IMR-90 (cell line): ENCODE data around the gene TRAF3. TPM values are rescaled to one million over a fixed set of nuclear protein-coding genes. Genes with fewer than 3 reads are reported as not detected.

Experiments used
- ATAC-seq: fragments of 200-7000 bp; cut with Tn5 transposase; 2 replicates; pipeline ENCODE4 v1.9.1; 2020; ENCODE audit warnings: low read depth, mild to moderate bottlenecking, moderate library complexity
- BruUV-seq: library from RNA; stranded (reverse); fragments of 400-500 nt; replicated peaks from 2 replicates; lab custom pipeline; 2021; lab: Mats Ljungman, UMichigan
- CTCF ChIA-PET: fragments of 300-600 bp; formaldehyde crosslinking; extraction: SDS; loops from one replicate; lab custom pipeline; 2021; ENCODE audit warnings: antibody characterized with exemption; lab: Yijun Ruan, JAX
- POLR2A ChIA-PET: fragments of 300-600 bp; sonication (Branson Sonifier 250); formaldehyde crosslinking; loops from one replicate; lab custom pipeline; 2022; ENCODE audit warnings: antibody characterized with exemption; ENCODE audit not compliant: unreplicated experiment; lab: Charles Lee
- DNase-seq: peaks from one replicate; pipeline ENCODE4 v3.0.0; 2013
- H2AFZ ChIP-seq: replicated peaks from 2 replicates; pipeline ENCODE3; 2013; ENCODE audit warnings: low read length, mild to moderate bottlenecking; ENCODE audit not compliant: poor library complexity
- H2AK5ac ChIP-seq: 2 replicates; pipeline ENCODE4 v1.6.1; 2013; ENCODE audit warnings: low read depth, low read length, inconsistent platforms
- H2AK9ac ChIP-seq: replicated peaks from 2 replicates; pipeline ENCODE3; 2013; ENCODE audit warnings: mild to moderate bottlenecking, low read depth, low read length, moderate library complexity; ENCODE audit not compliant: poor library complexity
- H2BK120ac ChIP-seq: 2 replicates; pipeline ENCODE4 v1.6.1; 2013; ENCODE audit warnings: low read depth, low read length, inconsistent platforms
- H2BK15ac ChIP-seq: 3 replicates; pipeline ENCODE4 v1.6.1; 2013; ENCODE audit warnings: low read depth, low read length, inconsistent platforms
- H2BK20ac ChIP-seq: 2 replicates; pipeline ENCODE4 v1.6.1; 2013; ENCODE audit warnings: low read depth, mild to moderate bottlenecking, inconsistent platforms, low read length, moderate library complexity
- H2BK5ac ChIP-seq: 2 replicates; pipeline ENCODE4 v1.6.1; 2013; ENCODE audit warnings: mild to moderate bottlenecking, low read depth, low read length, inconsistent platforms; ENCODE audit not compliant: poor library complexity, severe bottlenecking
- H3K14ac ChIP-seq: replicated peaks from 2 replicates; pipeline ENCODE4 v1.6.1; 2013; ENCODE audit warnings: low read depth, low read length, inconsistent platforms
- H3K18ac ChIP-seq: 2 replicates; pipeline ENCODE4 v1.6.1; 2013; ENCODE audit warnings: low read depth, low read length, control low read depth
- H3K23ac ChIP-seq: 2 replicates; pipeline ENCODE4 v1.6.1; 2013; ENCODE audit warnings: low read depth, low read length, inconsistent platforms
- H3K27ac ChIP-seq: 2 replicates; pipeline ENCODE4 v1.5.1; 2013; ENCODE audit warnings: mild to moderate bottlenecking, control low read depth, low read length; ENCODE audit not compliant: insufficient read depth
- H3K27me3 ChIP-seq: 2 replicates; pipeline ENCODE4 v1.6.1; 2013; ENCODE audit warnings: low read length; ENCODE audit not compliant: control insufficient read depth, insufficient read depth
- H3K36me3 ChIP-seq: 2 replicates; pipeline ENCODE4 v1.6.1; 2013; ENCODE audit warnings: low read length, mixed read lengths; ENCODE audit not compliant: control insufficient read depth, insufficient read depth
- H3K4ac ChIP-seq: 2 replicates; pipeline ENCODE4 v1.6.1; 2013; ENCODE audit warnings: low read depth, low read length, inconsistent platforms
- H3K4me1 ChIP-seq: 2 replicates; pipeline ENCODE4 v1.6.1; 2013; ENCODE audit warnings: low read length, mixed read lengths; ENCODE audit not compliant: control insufficient read depth, insufficient read depth
- H3K4me2 ChIP-seq: 2 replicates; pipeline ENCODE4 v1.6.1; 2013; ENCODE audit warnings: low read depth, mild to moderate bottlenecking, control low read depth, low read length, moderate library complexity
- H3K4me3 ChIP-seq: 2 replicates; pipeline ENCODE4 v1.5.1; 2013; ENCODE audit warnings: low read depth, mild to moderate bottlenecking, control low read depth, low read length, moderate library complexity; ENCODE audit not compliant: insufficient read depth
- H3K56ac ChIP-seq: 2 replicates; pipeline ENCODE4 v1.6.1; 2013; ENCODE audit warnings: low read length, inconsistent platforms; ENCODE audit not compliant: insufficient read depth; ENCODE audit errors: extremely low read depth
- H3K79me1 ChIP-seq, 2 experiments: 2 replicates each; pipeline ENCODE4 v1.6.1; 2013; ENCODE audit warnings: low read length in 2 of 2, inconsistent platforms in 1 of 2, low read depth in 1 of 2
- H3K9ac ChIP-seq: 2 replicates; pipeline ENCODE4 v1.6.1; 2013; ENCODE audit warnings: low read depth, low read length, control low read depth
- H3K9me1 ChIP-seq: 2 replicates; pipeline ENCODE4 v1.6.1; 2013; ENCODE audit warnings: low read length, inconsistent platforms; ENCODE audit not compliant: insufficient read depth
- H3K9me3 ChIP-seq: 2 replicates; pipeline ENCODE4 v1.6.1; 2013; ENCODE audit warnings: low read length; ENCODE audit not compliant: control insufficient read depth, insufficient read depth
- H4K20me1 ChIP-seq: 2 replicates; pipeline ENCODE4 v1.6.1; 2013; ENCODE audit warnings: low read length, inconsistent platforms; ENCODE audit not compliant: insufficient read depth
- H4K5ac ChIP-seq: 2 replicates; pipeline ENCODE4 v1.6.1; 2013; ENCODE audit warnings: mild to moderate bottlenecking, low read depth, low read length, control low read depth
- H4K8ac ChIP-seq, 2 experiments: 2 replicates each; pipeline ENCODE4 v1.6.1; 2013; ENCODE audit warnings: low read depth in 2 of 2, low read length in 2 of 2, control low read depth in 1 of 2, inconsistent platforms in 1 of 2
- H4K91ac ChIP-seq: 2 replicates; pipeline ENCODE4 v1.6.1; 2013; ENCODE audit warnings: low read depth, low read length, inconsistent platforms; ENCODE audit not compliant: insufficient read depth
- BHLHE40 ChIP-seq: fragments of 150-350 bp; IDR thresholded peaks from 2 replicates; pipeline ENCODE4 v1.6.1; 2016; ENCODE audit warnings: mild to moderate bottlenecking, low read depth, low read length
- CEBPB ChIP-seq: IDR thresholded peaks from 2 replicates; pipeline ENCODE4 v1.6.1; 2012; ENCODE audit warnings: low read depth, low read length, improper control_type of control experiment
- CTCF ChIP-seq: conservative IDR thresholded peaks from 2 replicates; pipeline ENCODE4 v1.5.1; 2012; ENCODE audit warnings: mild to moderate bottlenecking, low read depth, low read length, improper control_type of control experiment
- FOS ChIP-seq: fragments of 150-350 bp; IDR thresholded peaks from 2 replicates; pipeline ENCODE4 v1.6.1; 2016; ENCODE audit warnings: low read depth, low read length
- MAZ ChIP-seq: IDR thresholded peaks from 2 replicates; pipeline ENCODE4 v1.6.1; 2012; ENCODE audit warnings: low read depth, mild to moderate bottlenecking, low read length, improper control_type of control experiment, moderate library complexity, borderline replicate concordance
- MXI1 ChIP-seq: IDR thresholded peaks from 2 replicates; pipeline ENCODE4 v1.6.1; 2012; ENCODE audit warnings: low read depth, mild to moderate bottlenecking, low read length, moderate library complexity, borderline replicate concordance
- NFE2L2 ChIP-seq: fragments of 150-350 bp; IDR thresholded peaks from 2 replicates; pipeline ENCODE4 v1.6.1; 2016; ENCODE audit warnings: low read depth, mild to moderate bottlenecking, low read length
- RAD21 ChIP-seq: IDR thresholded peaks from 2 replicates; pipeline ENCODE4 v1.6.1; 2012; ENCODE audit warnings: low read length, improper control_type of control experiment
- RCOR1 ChIP-seq: IDR thresholded peaks from 2 replicates; pipeline ENCODE4 v1.6.1; 2012; ENCODE audit warnings: mild to moderate bottlenecking, low read length, improper control_type of control experiment; ENCODE audit not compliant: insufficient replicate concordance
- RFX5 ChIP-seq: IDR thresholded peaks from 2 replicates; pipeline ENCODE4 v1.8.0; 2012; ENCODE audit warnings: low read depth, mild to moderate bottlenecking, low read length, moderate library complexity
- SMC3 ChIP-seq: fragments of 150-350 bp; IDR thresholded peaks from 2 replicates; pipeline ENCODE4 v1.6.1; 2016; ENCODE audit warnings: low read depth, mild to moderate bottlenecking, antibody characterized with exemption, low read length, moderate library complexity
- WGBS, 2 experiments: methylation state at CpG; one replicate each; pipeline versions ENCODE4 v1.1.5 to v1.1.7; 2013; ENCODE audit warnings: missing lambda C conversion rate in 2 of 2; ENCODE audit not compliant: insufficient read length in 1 of 2; ENCODE audit errors: extremely low coverage in 2 of 2; 5-methylcytosine and 5-hydroxymethylcytosine counted together
- dilution Hi-C: fragments of 300-500 bp; cut with HindIII; formaldehyde crosslinking; loops from one replicate; pipeline ENCODE4 v1.14.3; 2018; ENCODE audit warnings: low sequenced_read_pairs; ENCODE audit not compliant: unreplicated experiment
- in situ Hi-C: fragments of 300-500 bp; cut with MboI; formaldehyde crosslinking; loops from 3 replicates; pipeline ENCODE4 v1.14.3; 2019; ENCODE audit warnings: low sequenced_read_pairs, inconsistent platforms, mixed read lengths
- intact Hi-C: fragments of 100-400 bp; cut with micrococcal nuclease; formaldehyde crosslinking; loops from 2 replicates; pipeline ENCODE4 v1.10.0; 2022
- polyA plus RNA-seq, 3 experiments: library from polyadenylated mRNA; depleted of rRNA; stranded (reverse); fragments of >200 nt; gene quantifications; 2 replicates each; pipeline ENCODE4 v1.2.3, GENCODE V29; 2012; ENCODE audit warnings: low replicate concordance in 1 of 3
- total RNA-seq: library from RNA; depleted of rRNA; stranded (reverse); fragments of >200 nt; gene quantifications from 2 replicates; pipeline ENCODE4 v1.2.3, GENCODE V29; 2012

TRAF3 gene
- total and polyA plus RNA-seq, 2 of the 4 experiments (the other 2 are of a cell fraction) = 21.2 to 25.3 TPM

GRCh38 chr14:102893452-102893851 lies 116.2 kb downstream of the TRAF3 start:
- H3K36me3 ChIP-seq = peaks cover 13% of the 10 kb centered on the region

More at GRCh38 chr14:102893452-102893851, 116.2 kb downstream of the TRAF3 start:
- CTCF ChIA-PET = no interaction called here
- dilution Hi-C loops = no loop called here
- intact Hi-C loops = loop anchor here (1.0 to 5.0 kb wide), 2 partner anchors 96 to 118 kb away; no protein-coding TSS in a partner anchor
- Histone ChIP-seq H2AK5ac (no peak overlapping the region), H2BK120ac (no peak overlapping the region), H2BK15ac (no peak overlapping the region), H4K91ac (no peak overlapping the region), H3K9me1 (peaks cover 12% of the 10 kb centered on the region), H3K4me3 (no peak overlapping the region), H3K9ac (no peak overlapping the region), H2AFZ (peak overlapping the region; percentile 58), H4K20me1 (peaks cover 14% of the 10 kb centered on the region; the same call in 1 of the 2 replicates), H3K4me2 (0 out of 2 replicates have a peak overlapping the region, but pooled peaks have one; percentile 42), H3K23ac (no peak overlapping the region), H3K18ac (no peak overlapping the region), H2BK5ac (no peak overlapping the region), H2AK9ac (no peak overlapping the region), H3K56ac (no peak overlapping the region), H4K5ac (no peak overlapping the region), H3K27ac (no peak overlapping the region), H3K4ac (no peak overlapping the region; the same call in 1 of the 2 replicates), H3K27me3 (no peaks in the 10 kb centered on the region), H3K14ac (no peak overlapping the region), H2BK20ac (no peak overlapping the region), H3K79me1 (peaks cover 0 to 10% of the 10 kb centered on the region in 2 experiments; a peak in 1 of 4 replicates), H3K9me3 (no peaks in the 10 kb centered on the region), H4K8ac (no peak overlapping the region), H3K4me1 (peaks cover 4% of the 10 kb centered on the region; the same call in 1 of the 2 replicates)
- POLR2A ChIA-PET = no interaction called here
- no TSS peak for BruUV-seq
- in situ Hi-C loops = loop anchor here (10.0 kb wide), 1 partner anchor 109 kb away; no protein-coding TSS in a partner anchor
- TF ChIP-seq RFX5 (no peak), RCOR1 (peak; percentile 21), CTCF (no peak), BHLHE40 (peak; percentile 80; the same call in 1 of the 2 replicates), MAZ (peak; percentile 18; the same call in 1 of the 2 replicates), MXI1 (peak; percentile 86; the same call in 1 of the 2 replicates), RAD21 (no peak), SMC3 (0 out of 2 replicates have a peak, but pooled peaks have one; percentile 15), CEBPB (peak; percentile 85), FOS (0 out of 2 replicates have a peak, but pooled peaks have one; percentile 18), NFE2L2 (peak; percentile 19; the same call in 1 of the 2 replicates)
- DNase-seq (peak; percentile 99), ATAC-seq (peak; percentile 96)
- 0% methylated on average over 5 of the region's 9 CpGs; no CpG with 5 or more reads in 1 of the 2 experiments for WGBS, 2 experiments
